SKM-1 (cell line): Measurements from ENCODE around the gene RPAP3.
"Not testable (repeated sequence)": the region's sequence is repeated elsewhere in the genome, so short reads cannot be mapped to it uniquely, and the experiment has no call there.

Experiments
- DNase-seq: peaks from one replicate; lab custom pipeline; 2025; ENCODE audit not compliant: unreplicated experiment; lab: John Stamatoyannopoulos, UW

RPAP3 gene

GRCh38 chr12:47687636-47688035 lies 18.2 kb downstream of the RPAP3 start:
- DNase-seq = no peak

- no peak for DNase-seq
Measured at GRCh38 chr12:47686645-47687240, 19.1 kb downstream of the RPAP3 start.

GRCh38 chr12:47679785-47680184 lies 26.0 kb downstream of the RPAP3 start:
- no peak for DNase-seq

- DNase-seq = no peak
Measured at GRCh38 chr12:47672068-47672467, 33.8 kb downstream of the RPAP3 start.

GRCh38 chr12:47667935-47668334 lies 37.9 kb downstream of the RPAP3 start:
- DNase-seq = not testable (repeated sequence)

GRCh38 chr12:47652521-47653234 lies 53.2 kb downstream of the RPAP3 start:
- no peak for DNase-seq

- peak; percentile 22 for DNase-seq
Measured at GRCh38 chr12:47651368-47652254, 54.2 kb downstream of the RPAP3 start.

GRCh38 chr12:47650469-47650868 lies 55.4 kb downstream of the RPAP3 start:
- no peak for DNase-seq

- no peak for DNase-seq
Measured at GRCh38 chr12:47649381-47649780, 56.4 kb downstream of the RPAP3 start.

- no peak for DNase-seq
Measured at GRCh38 chr12:47648056-47648579, 57.7 kb downstream of the RPAP3 start.

- DNase-seq = not testable (repeated sequence)
Measured at GRCh38 chr12:47642310-47642709, 63.5 kb downstream of the RPAP3 start.

GRCh38 chr12:47636908-47637780 lies 68.7 kb downstream of the RPAP3 start:
- peak; percentile 4 for DNase-seq

GRCh38 chr12:47635770-47636169 lies 70.1 kb downstream of the RPAP3 start:
- DNase-seq = not testable (repeated sequence)

- DNase-seq = no peak
Measured at GRCh38 chr12:47634127-47634526, 71.7 kb downstream of the RPAP3 start.

GRCh38 chr12:47621960-47622359 lies 83.9 kb downstream of the RPAP3 start:
- DNase-seq = no peak

GRCh38 chr12:47617476-47617875 lies 88.4 kb downstream of the RPAP3 start:
- no peak for DNase-seq

GRCh38 chr12:47616440-47616839 lies 89.4 kb downstream of the RPAP3 start:
- no peak for DNase-seq

- DNase-seq = no peak
Measured at GRCh38 chr12:47615711-47616110, 90.1 kb downstream of the RPAP3 start.

- no peak for DNase-seq
Measured at GRCh38 chr12:47614521-47614920, 91.3 kb downstream of the RPAP3 start.

GRCh38 chr12:47612953-47613352 lies 92.9 kb downstream of the RPAP3 start:
- no peak for DNase-seq

- DNase-seq = no peak
Measured at GRCh38 chr12:47611906-47612305, 93.9 kb downstream of the RPAP3 start.
